Measurements from ENCODE around the gene C1QC.

GRCh38 chr1:22661880-22662279 lies 18.4 kb downstream of the C1QC start:
- TF ChIP-seq CTCF (IDR thresholded peaks at IDR 0.05; ENCODE audit: low read depth, low read length, poor library complexity, severe bottlenecking) = no peak
- TF ChIP-seq EZH2phosphoT487 (IDR thresholded peaks at IDR 0.05; ENCODE audit: borderline replicate concordance, low read length) = no peak
